A673 (cell line): ENCODE data around the gene PAX3.

Experiments used
- CTCF ChIP-seq: fragments of 300-800, 200-600 bp; sonication (generic); conservative IDR thresholded peaks from 2 replicates; pipeline ENCODE4 v1.5.1; 2017; ENCODE audit warnings: low read depth, mild to moderate bottlenecking, antibody characterized with exemption, low read length, moderate library complexity, mixed read lengths
- EZH2 ChIP-seq: fragments of 200-600 bp; sonication (generic); IDR thresholded peaks from 2 replicates; pipeline ENCODE4 v1.6.1; 2017; ENCODE audit warnings: borderline replicate concordance, low read depth, mild to moderate bottlenecking, mixed read lengths, antibody characterized with exemption, low read length; ENCODE audit not compliant: poor library complexity, severe bottlenecking

GRCh38 chr2:222311319-222311977, 12.7 kb upstream of the PAX3 start:
- TF ChIP-seq CTCF (no peak), EZH2 (no peak)
